ENCODE measurements around the gene SCO2. TPM values are rescaled to one million over a fixed set of nuclear protein-coding genes. Genes with fewer than 3 reads are reported as not detected.

The SCO2 gene
- total RNA-seq, 4 donors from 2014 or later: 5.1 to 14.9 (median 6.7) TPM

DNA sequence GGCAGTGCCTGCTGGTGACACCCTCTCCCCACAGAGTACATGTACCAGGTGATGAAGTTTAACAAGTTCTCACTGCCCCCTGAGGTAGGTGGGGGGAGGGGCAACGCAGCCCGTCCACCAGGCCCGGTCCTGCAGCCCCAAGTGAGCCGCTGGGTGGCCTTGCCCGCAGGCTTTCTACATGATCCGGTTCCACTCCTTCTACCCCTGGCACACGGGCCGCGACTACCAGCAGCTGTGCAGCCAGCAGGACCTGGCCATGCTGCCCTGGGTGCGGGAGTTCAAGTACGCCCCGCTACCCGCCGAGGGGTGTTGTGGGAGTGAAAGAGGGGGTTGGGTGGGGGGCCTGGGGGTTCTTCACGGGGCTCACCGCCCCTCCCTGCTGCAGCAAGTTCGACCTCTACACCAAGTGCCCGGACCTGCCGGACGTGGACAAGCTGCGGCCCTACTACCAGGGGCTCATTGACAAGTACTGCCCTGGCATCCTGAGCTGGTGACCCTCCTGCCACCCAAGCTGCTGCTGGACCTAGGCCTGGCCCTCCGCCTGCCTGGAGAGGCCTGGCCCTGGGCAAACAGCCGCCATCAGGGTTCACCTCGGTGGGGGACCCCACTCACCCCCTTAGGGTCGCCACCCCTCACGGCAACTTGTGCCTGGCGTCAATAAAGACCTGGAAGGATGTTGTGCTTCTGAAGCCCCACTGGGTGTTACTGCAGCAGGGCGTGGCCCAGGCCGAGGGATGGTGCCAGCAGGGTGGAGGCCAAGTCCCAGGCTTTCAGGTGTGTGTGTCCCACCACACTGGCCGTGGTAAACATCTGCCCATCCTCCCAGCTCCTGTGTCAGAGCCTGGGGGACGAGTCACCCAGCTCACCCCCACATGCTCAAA, 35.8 kb downstream of the SCO2 start:
- intact Hi-C loops (cut with DNase I): loop anchor here (5.0 kb wide), 1 partner anchor 117 kb away; no protein-coding TSS in a partner anchor
- Histone ChIP-seq H3K27me3 (peaks cover 0 to 53% (median 0%) of the 10 kb centered on the region in 4 donors), H3K36me3 (no peaks in the 10 kb centered on the region), H3K4me1 (peaks cover 0 to 8% (median 0%) of the 10 kb centered on the region in 3 donors), H3K9me3 (no peaks in the 10 kb centered on the region), H3K4me3 (no peak overlapping the region), H3K27ac (no peak overlapping the region)
- 20 to 71% methylated on average over 1 to 14 of the region's 31 CpGs for WGBS, 2 donors
- no peak for TF ChIP-seq POLR2A (IDR thresholded peaks at IDR 0.05)
- TF ChIP-seq CTCF (IDR thresholded peaks at IDR 0.05): no peak
- DNase-seq: no peak

- H3K27me3 ChIP-seq: peaks cover 0 to 61% (median 0%) of the 10 kb centered on the region in 4 donors
Measured at GRCh38 chr22:50488886-50489285, 36.5 kb downstream of the SCO2 start.

DNA sequence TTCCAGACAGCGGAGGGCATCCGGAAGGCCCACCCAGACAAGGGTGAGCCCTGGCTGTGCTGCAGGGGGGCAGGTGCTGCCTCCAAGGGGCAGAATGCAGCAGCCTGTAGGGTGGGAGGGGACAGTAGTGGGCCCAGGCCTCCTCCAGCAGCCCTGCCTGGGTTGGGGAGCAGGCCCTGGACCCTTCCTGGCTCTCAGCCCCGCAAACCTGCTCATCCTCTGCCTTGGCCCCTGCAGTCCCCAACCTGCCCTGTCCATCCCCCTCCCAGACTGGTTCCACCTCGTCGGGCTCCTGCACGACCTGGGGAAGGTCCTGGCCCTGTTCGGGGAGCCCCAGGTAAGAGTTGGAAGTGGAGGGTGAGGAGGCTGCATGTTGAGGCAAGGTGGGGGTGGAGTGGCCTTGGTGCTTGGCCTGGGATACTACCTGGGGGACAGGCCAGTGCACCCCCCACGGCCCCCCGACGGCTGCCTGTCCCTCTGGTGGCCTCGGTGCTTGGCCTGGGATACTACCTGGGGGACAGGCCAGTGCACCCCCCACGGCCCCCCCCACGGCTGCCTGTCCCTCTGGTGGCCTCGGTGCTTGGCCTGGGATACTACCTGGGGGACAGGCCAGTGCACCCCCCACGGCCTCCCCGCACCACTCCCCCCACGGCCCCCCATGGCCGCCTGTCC, 37.3 kb downstream of the SCO2 start:
- no peak overlapping the region for H3K4me3 ChIP-seq
- TF ChIP-seq CTCF (IDR thresholded peaks at IDR 0.05) (no peak), POLR2A (IDR thresholded peaks at IDR 0.05) (no peak)
- WGBS, 2 donors: 60% methylated on average over 3 of the region's 18 CpGs; no CpG with 5 or more reads in 1 of the 2 donors
- no peaks in the 10 kb centered on the region for H3K36me3 ChIP-seq
- H3K9me3 ChIP-seq: no peaks in the 10 kb centered on the region
- H3K27ac ChIP-seq: no peak overlapping the region
- peaks cover 0 to 8% (median 0%) of the 10 kb centered on the region in 3 donors for H3K4me1 ChIP-seq
- H3K27me3 ChIP-seq: peaks cover 0 to 68% (median 0%) of the 10 kb centered on the region in 4 donors
- intact Hi-C loops (cut with DNase I): loop anchor here (5.0 kb wide), 1 partner anchor 116 kb away; no protein-coding TSS in a partner anchor
- no peak for DNase-seq

More at GRCh38 chr22:50488886-50489285, 36.5 kb downstream of the SCO2 start:
- DNase-seq: no peak
- Histone ChIP-seq H3K9me3 (no peaks in the 10 kb centered on the region), H3K27ac (no peak overlapping the region), H3K4me3 (no peak overlapping the region), H3K4me1 (peaks cover 0 to 8% (median 0%) of the 10 kb centered on the region in 3 donors), H3K36me3 (no peaks in the 10 kb centered on the region)
- 83 to 96% methylated on average over 7 to 15 of the region's 19 CpGs for WGBS, 2 donors
- TF ChIP-seq POLR2A (IDR thresholded peaks at IDR 0.05) (no peak), CTCF (IDR thresholded peaks at IDR 0.05) (no peak)
- intact Hi-C loops (cut with DNase I): loop anchor here (5.0 kb wide), 1 partner anchor 117 kb away; no protein-coding TSS in a partner anchor

DNA sequence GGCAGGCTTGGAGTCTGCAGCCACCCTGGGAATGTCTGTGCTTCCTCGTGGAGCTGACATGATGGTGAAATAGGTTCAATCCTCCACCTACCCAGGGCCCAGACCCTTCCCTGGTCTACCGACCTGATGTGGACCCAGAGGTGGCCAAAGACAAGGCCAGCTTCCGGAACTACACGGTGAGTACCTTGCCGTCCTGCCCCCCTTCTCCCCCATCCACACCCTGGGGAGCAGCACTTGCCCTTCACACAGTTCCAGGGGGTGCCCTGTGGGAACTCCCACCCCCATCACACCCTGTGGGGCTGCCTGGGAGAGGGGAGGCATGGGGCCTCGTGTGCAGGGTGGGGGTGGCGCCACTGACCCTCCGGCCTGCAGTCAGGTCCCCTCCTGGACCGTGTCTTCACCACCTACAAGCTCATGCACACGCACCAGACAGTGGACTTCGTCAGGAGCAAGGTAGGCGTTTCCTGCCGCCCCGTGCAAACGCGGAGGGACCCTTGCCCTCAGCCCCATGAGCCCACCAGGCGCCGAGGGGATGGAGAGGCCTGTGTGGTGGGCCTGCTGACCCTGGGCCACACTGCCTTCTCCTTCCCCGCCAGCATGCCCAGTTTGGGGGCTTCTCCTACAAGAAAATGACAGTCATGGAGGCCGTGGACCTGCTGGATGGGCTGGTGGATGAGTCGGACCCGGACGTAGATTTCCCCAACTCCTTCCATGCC, 38.0 kb downstream of the SCO2 start:
- no peak for DNase-seq
- TF ChIP-seq POLR2A (IDR thresholded peaks at IDR 0.05) (no peak), CTCF (IDR thresholded peaks at IDR 0.05) (no peak)
- peaks cover 0 to 75% (median 1%) of the 10 kb centered on the region in 4 donors for H3K27me3 ChIP-seq
- no peaks in the 10 kb centered on the region for H3K36me3 ChIP-seq
- 45 to 90% methylated on average over 2 to 5 of the region's 23 CpGs for WGBS, 2 donors
- intact Hi-C loops (cut with DNase I): loop anchor here (5.0 kb wide), 1 partner anchor 115 kb away; no protein-coding TSS in a partner anchor
- no peaks in the 10 kb centered on the region for H3K9me3 ChIP-seq
- H3K27ac ChIP-seq: no peak overlapping the region
- no peak overlapping the region for H3K4me3 ChIP-seq
- H3K4me1 ChIP-seq: peaks cover 0 to 10% (median 0%) of the 10 kb centered on the region in 3 donors
